ENCODE data around the gene BTN3A1.

Gene BTN3A1

GRCh38 chr6:26379740-26380139 is 22.3 kb upstream of the BTN3A1 start:
- DNase-seq (ENCODE audit: low read depth) = no peak

DNA sequence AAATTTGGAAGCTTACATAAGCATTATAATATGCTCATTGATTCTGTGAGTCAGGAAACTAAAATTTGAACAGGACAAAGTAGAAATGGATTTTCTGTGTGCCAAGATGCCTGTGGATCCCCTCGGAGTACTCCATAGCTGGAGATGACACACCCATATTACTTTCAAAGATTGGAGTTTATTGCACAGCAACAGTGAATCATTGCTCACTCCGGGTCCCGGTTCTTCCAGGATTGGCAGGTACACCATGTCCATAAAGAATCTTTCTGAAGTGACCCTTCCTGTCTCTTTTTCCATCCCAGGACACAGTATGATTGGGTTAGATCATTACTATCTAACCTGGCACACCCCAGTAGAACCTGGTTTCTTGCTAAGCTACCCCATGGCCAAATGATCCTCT is 21.8 kb upstream of the BTN3A1 start:
- no peak for DNase-seq (ENCODE audit: low read depth)
- TF ChIP-seq CTCF (IDR thresholded peaks at IDR 0.05; ENCODE audit: low read length, missing control alignments) = no peak
- no peak overlapping the region for H3K4me3 ChIP-seq (replicated peaks; ENCODE audit: low read depth, low read length)

More at GRCh38 chr6:26379740-26380139, 22.3 kb upstream of the BTN3A1 start:
- TF ChIP-seq CTCF (IDR thresholded peaks at IDR 0.05; ENCODE audit: low read length, missing control alignments) = no peak
- H3K4me3 ChIP-seq (replicated peaks; ENCODE audit: low read depth, low read length) = no peak overlapping the region

GRCh38 chr6:26382121-26382520 is 20.0 kb upstream of the BTN3A1 start:
- no peak for DNase-seq (ENCODE audit: low read depth)
- no peak for TF ChIP-seq CTCF (IDR thresholded peaks at IDR 0.05; ENCODE audit: low read length, missing control alignments)
- no peak overlapping the region for H3K4me3 ChIP-seq (replicated peaks; ENCODE audit: low read depth, low read length)

- TF ChIP-seq CTCF (IDR thresholded peaks at IDR 0.05; ENCODE audit: low read length, missing control alignments) = no peak
- peak; percentile 57 for DNase-seq (ENCODE audit: low read depth)
- peak overlapping the region; percentile 86 for H3K4me3 ChIP-seq (replicated peaks; ENCODE audit: low read depth, low read length)
These were observed 18.3 kb upstream of the BTN3A1 start for GRCh38 chr6:26383624-26384417.

DNA sequence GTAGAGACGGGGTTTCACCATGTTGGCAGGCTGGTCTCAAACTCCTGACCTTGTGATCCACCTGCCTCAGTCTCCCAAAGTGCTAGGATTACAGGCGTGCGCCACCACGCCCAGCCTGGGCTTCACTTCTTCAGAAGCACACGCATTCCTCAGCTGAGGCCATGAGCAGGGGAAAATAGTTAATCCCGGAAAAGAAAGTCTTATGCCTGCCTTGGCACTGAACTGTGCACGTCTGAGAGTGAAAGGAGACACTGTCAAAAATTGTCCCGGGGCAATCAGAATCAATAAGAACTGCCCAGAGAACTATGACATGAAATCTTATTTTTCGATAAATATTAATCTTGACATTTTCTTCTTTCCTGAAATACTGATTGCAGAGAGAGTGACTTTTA is 16.3 kb upstream of the BTN3A1 start:
- TF ChIP-seq CTCF (IDR thresholded peaks at IDR 0.05; ENCODE audit: low read length, missing control alignments) = no peak
- H3K4me3 ChIP-seq (replicated peaks; ENCODE audit: low read depth, low read length) = no peak overlapping the region
- no peak for DNase-seq (ENCODE audit: low read depth)

GRCh38 chr6:26387565-26387964 is 14.5 kb upstream of the BTN3A1 start:
- H3K4me3 ChIP-seq (replicated peaks; ENCODE audit: low read depth, low read length) = no peak overlapping the region
- DNase-seq (ENCODE audit: low read depth) = no peak
- TF ChIP-seq CTCF (IDR thresholded peaks at IDR 0.05; ENCODE audit: low read length, missing control alignments) = no peak

- H3K4me3 ChIP-seq (replicated peaks; ENCODE audit: low read depth, low read length) = no peak overlapping the region
- DNase-seq (ENCODE audit: low read depth) = no peak
- no peak for TF ChIP-seq CTCF (IDR thresholded peaks at IDR 0.05; ENCODE audit: low read length, missing control alignments)
These were observed 14.1 kb upstream of the BTN3A1 start for GRCh38 chr6:26388014-26388413.
